ENCODE measurements around the gene MTURN.
"Not testable (repeated sequence)": the region's sequence is repeated elsewhere in the genome, so short reads cannot be mapped to it uniquely, and the experiment has no call there.

- not testable (repeated sequence) for TF ChIP-seq CTCF (optimal IDR thresholded peaks at IDR 0.05 in 1 of 3, IDR thresholded peaks at IDR 0.05 in 1 of 3, conservative IDR thresholded peaks at IDR 0.05 in 1 of 3; ENCODE audit: extremely low read depth in 1 of 3, insufficient read depth in 2 of 3, low read length in 3 of 3); EZH2 (IDR thresholded peaks at IDR 0.05; ENCODE audit: low read length)
Observed at GRCh38 chr7:30188381-30188780, 53.6 kb downstream of the MTURN start.
